ENCODE results near the gene HECA.

- TF ChIP-seq CTCF (IDR thresholded peaks at IDR 0.05), result no peak
- no peak for TF ChIP-seq POLR2A (IDR thresholded peaks at IDR 0.05)
Observed at GRCh38 chr6:139156102-139156501, 21.2 kb downstream of the HECA start.
